AG04450 (cell line): Measurements from ENCODE around the gene MAGI2. TPM values are rescaled to one million over a fixed set of nuclear protein-coding genes. Genes with fewer than 3 reads are reported as not detected.

Experiments
- CTCF ChIA-PET: fragments of 300-600, 350-600 bp; formaldehyde crosslinking; extraction: SDS; loops from one replicate; lab custom pipeline; 2022; ENCODE audit warnings: antibody characterized with exemption, inconsistent platforms; lab: Charles Lee
- POLR2A ChIA-PET: fragments of 350-600 bp; formaldehyde crosslinking; extraction: SDS; loops from one replicate; lab custom pipeline; 2021; ENCODE audit warnings: antibody characterized with exemption, inconsistent platforms; lab: Yijun Ruan, JAX
- DNase-seq: peaks from one replicate; pipeline ENCODE4 v3.0.0-alpha.2; 2011; ENCODE audit warnings: low read depth, low spot score
- H3K27ac ChIP-seq: one replicate; pipeline ENCODE4 v1.5.1; 2012; ENCODE audit warnings: low read depth, low read length, control low read depth
- H3K27me3 ChIP-seq: one replicate; pipeline ENCODE4 v1.6.0; 2012; ENCODE audit warnings: low read length; ENCODE audit not compliant: control insufficient read depth, insufficient read depth
- H3K4me3 ChIP-seq: 2 replicates; pipeline ENCODE4 v1.5.1; 2011; ENCODE audit warnings: mild to moderate bottlenecking, low read depth, low read length, control low read depth
- H3K9me3 ChIP-seq: 2 replicates; pipeline ENCODE4 v1.5.1; 2012; ENCODE audit warnings: low read length; ENCODE audit not compliant: control insufficient read depth, insufficient read depth
- polyA plus RNA-seq: library from polyadenylated mRNA; depleted of rRNA; stranded (reverse); fragments of >200 nt; gene quantifications from 2 replicates; pipeline ENCODE4 v1.2.3, GENCODE V29; 2011
- TF ChIP-seq, protein P1 (sequence below): IDR thresholded peaks from 2 replicates; pipeline ENCODE4 v1.5.1; 2011; ENCODE audit warnings: low read depth, low read length, control low read depth, inconsistent platforms

The MAGI2 gene
- polyA plus RNA-seq, 1 experiment: 2.3 TPM

DNA sequence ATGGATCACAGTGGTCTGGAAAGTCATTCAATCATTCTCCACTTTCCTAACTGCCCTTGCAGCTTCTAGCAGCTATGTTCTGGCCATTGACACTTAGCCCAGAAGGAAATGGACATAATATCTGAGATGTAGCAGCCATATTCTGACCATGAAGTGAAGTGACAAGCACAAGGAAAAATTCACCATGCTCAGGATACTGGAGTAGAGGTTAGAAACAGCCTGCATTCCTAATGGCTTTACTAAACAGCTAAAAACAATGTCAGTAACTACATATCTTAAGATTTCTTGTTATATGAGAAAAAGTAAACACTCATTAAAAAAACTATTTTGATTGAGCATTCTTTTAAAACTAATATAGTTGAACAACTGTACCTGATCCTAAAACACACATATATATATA, 443.8 kb downstream of the MAGI2 start:
- TF ChIP-seq, protein P1, sequence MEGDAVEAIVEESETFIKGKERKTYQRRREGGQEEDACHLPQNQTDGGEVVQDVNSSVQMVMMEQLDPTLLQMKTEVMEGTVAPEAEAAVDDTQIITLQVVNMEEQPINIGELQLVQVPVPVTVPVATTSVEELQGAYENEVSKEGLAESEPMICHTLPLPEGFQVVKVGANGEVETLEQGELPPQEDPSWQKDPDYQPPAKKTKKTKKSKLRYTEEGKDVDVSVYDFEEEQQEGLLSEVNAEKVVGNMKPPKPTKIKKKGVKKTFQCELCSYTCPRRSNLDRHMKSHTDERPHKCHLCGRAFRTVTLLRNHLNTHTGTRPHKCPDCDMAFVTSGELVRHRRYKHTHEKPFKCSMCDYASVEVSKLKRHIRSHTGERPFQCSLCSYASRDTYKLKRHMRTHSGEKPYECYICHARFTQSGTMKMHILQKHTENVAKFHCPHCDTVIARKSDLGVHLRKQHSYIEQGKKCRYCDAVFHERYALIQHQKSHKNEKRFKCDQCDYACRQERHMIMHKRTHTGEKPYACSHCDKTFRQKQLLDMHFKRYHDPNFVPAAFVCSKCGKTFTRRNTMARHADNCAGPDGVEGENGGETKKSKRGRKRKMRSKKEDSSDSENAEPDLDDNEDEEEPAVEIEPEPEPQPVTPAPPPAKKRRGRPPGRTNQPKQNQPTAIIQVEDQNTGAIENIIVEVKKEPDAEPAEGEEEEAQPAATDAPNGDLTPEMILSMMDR: no peak
- H3K27ac ChIP-seq: no peak overlapping the region
- no peaks in the 10 kb centered on the region for H3K9me3 ChIP-seq
- H3K27me3 ChIP-seq: no peaks in the 10 kb centered on the region
- no peak for DNase-seq
- POLR2A ChIA-PET: no interaction called here
- CTCF ChIA-PET: interaction anchor here (0.9 kb wide), 1 partner anchor 143 kb away, joined by 3 read pairs; no protein-coding TSS in a partner anchor
- no peak overlapping the region for H3K4me3 ChIP-seq

DNA sequence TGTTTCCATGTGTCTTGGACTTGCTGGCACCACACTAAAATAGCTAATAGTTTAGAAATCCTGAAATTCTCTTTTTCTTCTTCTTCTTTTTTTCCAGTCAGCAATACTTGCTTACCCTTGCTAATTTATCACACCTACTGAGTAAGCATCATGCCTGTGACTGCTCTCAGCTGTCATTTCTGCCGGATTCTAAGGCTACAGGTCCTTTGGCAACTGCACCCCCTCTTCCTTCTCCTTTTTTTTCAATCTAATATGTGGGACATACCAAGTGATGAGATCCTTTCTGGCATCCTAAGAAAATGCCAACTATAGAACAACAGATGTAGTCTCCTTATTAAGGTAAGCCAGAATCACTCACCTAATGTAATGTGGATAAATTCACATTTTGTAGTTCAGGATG, 444.7 kb downstream of the MAGI2 start:
- ChIA-PET POLR2A (no interaction called here), CTCF (interaction anchor here (0.9 kb wide), 1 partner anchor 144 kb away, joined by 3 read pairs; no protein-coding TSS in a partner anchor)
- Histone ChIP-seq H3K27ac (no peak overlapping the region), H3K9me3 (no peaks in the 10 kb centered on the region), H3K27me3 (no peaks in the 10 kb centered on the region), H3K4me3 (no peak overlapping the region)
- TF ChIP-seq, protein P1: no peak
- DNase-seq: no peak

DNA sequence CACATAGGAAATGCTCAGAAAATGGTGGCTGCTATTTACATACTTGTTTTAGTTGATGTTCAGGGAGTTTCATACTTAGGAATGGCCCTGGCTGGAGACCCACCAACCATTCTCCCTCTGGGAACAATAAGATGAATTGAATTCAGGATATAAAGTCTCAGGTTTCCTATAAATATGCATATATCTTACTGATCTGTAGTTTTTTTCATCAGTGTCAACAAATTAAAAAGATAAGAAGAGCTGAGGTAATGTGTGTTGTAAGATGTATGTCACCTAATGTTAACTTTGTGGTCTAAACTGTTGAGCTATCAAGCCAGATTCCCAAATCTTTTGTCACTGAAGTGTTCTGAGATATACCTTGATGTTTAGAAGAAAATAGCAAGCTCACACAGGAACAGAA, 457.5 kb downstream of the MAGI2 start:
- TF ChIP-seq, protein P1: no peak
- ChIA-PET POLR2A (no interaction called here), CTCF (interaction anchor here (1.7 kb wide), 1 partner anchor 181 kb away, joined by 4 read pairs; no protein-coding TSS in a partner anchor)
- Histone ChIP-seq H3K4me3 (no peak overlapping the region), H3K27me3 (no peaks in the 10 kb centered on the region), H3K27ac (no peak overlapping the region), H3K9me3 (no peaks in the 10 kb centered on the region)
- DNase-seq: no peak

DNA sequence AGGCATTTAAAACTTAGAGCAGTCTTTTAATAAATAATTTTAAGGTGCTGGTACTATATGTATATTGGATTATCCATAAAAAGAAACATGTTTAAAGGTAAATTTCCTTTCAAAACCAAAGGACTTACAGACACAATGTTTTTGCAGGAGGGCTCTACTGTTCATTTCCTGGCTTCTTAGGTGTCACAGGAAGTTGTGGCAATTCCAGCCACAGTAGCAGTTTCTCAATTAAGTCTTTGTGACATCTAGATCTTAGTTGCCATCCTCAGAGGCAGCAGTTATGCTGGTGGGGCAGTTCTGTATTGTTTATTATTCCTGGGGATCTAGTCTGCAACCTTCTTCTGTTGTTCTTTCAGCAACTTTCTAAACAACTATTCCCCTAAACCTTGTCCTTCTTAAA, 460.1 kb downstream of the MAGI2 start:
- H3K9me3 ChIP-seq: no peaks in the 10 kb centered on the region
- no peak for DNase-seq
- H3K4me3 ChIP-seq: no peak overlapping the region
- CTCF ChIA-PET: no interaction called here
- POLR2A ChIA-PET: no interaction called here
- no peak overlapping the region for H3K27ac ChIP-seq
- TF ChIP-seq, protein P1: no peak
- no peaks in the 10 kb centered on the region for H3K27me3 ChIP-seq

DNA sequence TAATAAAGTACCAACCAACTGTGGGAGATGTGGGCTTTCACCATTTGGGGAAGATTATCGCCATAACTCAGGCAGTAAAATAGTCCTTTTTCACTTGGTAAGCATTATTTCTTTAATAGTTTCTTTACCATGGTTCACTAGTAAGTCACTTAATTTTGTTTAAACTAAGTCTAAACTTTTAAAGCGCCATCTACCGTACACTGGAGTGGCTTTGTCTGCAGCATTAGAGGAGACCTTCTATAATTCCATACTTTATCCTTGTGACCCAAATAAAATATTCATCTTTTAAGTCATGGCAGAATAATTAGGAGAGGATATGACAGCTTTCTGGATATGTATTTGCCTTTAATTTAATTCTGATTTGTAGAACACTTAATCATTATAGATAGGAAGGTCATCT, 468.0 kb downstream of the MAGI2 start:
- no peak for DNase-seq
- no peak overlapping the region for H3K27ac ChIP-seq
- H3K4me3 ChIP-seq: no peak overlapping the region
- H3K27me3 ChIP-seq: no peaks in the 10 kb centered on the region
- CTCF ChIA-PET: no interaction called here
- TF ChIP-seq, protein P1: peak; percentile 29
- no peaks in the 10 kb centered on the region for H3K9me3 ChIP-seq
- POLR2A ChIA-PET: no interaction called here
